H1 (cell line): ENCODE results near the gene DAAM1. TPM values are rescaled to one million over a fixed set of nuclear protein-coding genes. Genes with fewer than 3 reads are reported as not detected.

ENCODE experiments used
- CTCF ChIA-PET: fragments of 300-600 bp; sonication (Branson Sonifier 250); formaldehyde crosslinking; loops from one replicate; lab custom pipeline; 2021; ENCODE audit not compliant: partially characterized antibody; lab: Charles Lee
- POLR2A ChIA-PET: fragments of 300-600 bp; sonication (Branson Sonifier 250); formaldehyde crosslinking; loops from one replicate; lab custom pipeline; 2021; ENCODE audit warnings: inconsistent platforms; ENCODE audit not compliant: partially characterized antibody; lab: Charles Lee
- DNase-seq, 2 experiments: peaks; one replicate each; pipeline versions ENCODE4 v3.0.0 to v3.0.0-alpha.2; 2010 to 2022; ENCODE audit warnings: low spot score in 2 of 2, low read depth in 1 of 2, mixed read lengths in 1 of 2
- FAIRE-seq: peaks from 2 replicates; lab custom pipeline; 2011; peaks lifted over from hg19 to GRCh38; lab: Jason Lieb, UNC
- H2AFZ ChIP-seq: 2 replicates; pipeline ENCODE4 v1.8.1; 2012; ENCODE audit warnings: low read length, inconsistent platforms
- H2AK5ac ChIP-seq: 2 replicates; pipeline ENCODE4 v1.6.1; 2013; ENCODE audit warnings: low read depth, low read length
- H2BK120ac ChIP-seq: replicated peaks from 2 replicates; pipeline ENCODE3; 2013; ENCODE audit warnings: low read depth, low read length, inconsistent platforms
- H2BK12ac ChIP-seq: 2 replicates; pipeline ENCODE4 v1.6.1; 2013; ENCODE audit warnings: low read depth, low read length
- H2BK15ac ChIP-seq: 2 replicates; pipeline ENCODE4 v1.6.1; 2013; ENCODE audit warnings: low read length
- H2BK20ac ChIP-seq: 2 replicates; pipeline ENCODE4 v1.6.1; 2013; ENCODE audit warnings: low read length
- H2BK5ac ChIP-seq: 2 replicates; pipeline ENCODE4 v1.6.1; 2013; ENCODE audit warnings: low read depth, low read length
- H3K14ac ChIP-seq: 2 replicates; pipeline ENCODE4 v1.6.1; 2013; ENCODE audit warnings: inconsistent platforms; ENCODE audit not compliant: insufficient read length
- H3K18ac ChIP-seq: 2 replicates; pipeline ENCODE4 v1.6.1; 2013; ENCODE audit warnings: low read length; ENCODE audit errors: extremely low read depth
- H3K23ac ChIP-seq: 2 replicates; pipeline ENCODE4 v1.6.1; 2013; ENCODE audit warnings: inconsistent platforms; ENCODE audit not compliant: insufficient read length
- H3K23me2 ChIP-seq: 2 replicates; pipeline ENCODE4 v1.6.1; 2013; ENCODE audit warnings: low read depth, low read length
- H3K27ac ChIP-seq: 2 replicates; pipeline ENCODE4 v1.6.1; 2011; ENCODE audit warnings: low read depth, low read length, inconsistent platforms
- H3K27me3 ChIP-seq, 4 experiments: replicated peaks in 1 of 4; 1 replicate in 1 of 4; 2 replicates in 3 of 4; pipeline versions ENCODE4 v1.6.1 to v1.8.1; 2011 to 2013; ENCODE audit warnings: low read length in 3 of 4, mild to moderate bottlenecking in 3 of 4, inconsistent platforms in 2 of 4, mixed read lengths in 2 of 4, moderate library complexity in 1 of 4; ENCODE audit not compliant: control insufficient read depth in 3 of 4, insufficient read depth in 3 of 4; ENCODE audit errors: extremely low read depth in 1 of 4
- H3K36me3 ChIP-seq, 4 experiments: 2 replicates each; pipeline versions ENCODE4 v1.6.1 to v1.8.1; 2011 to 2013; ENCODE audit warnings: mild to moderate bottlenecking in 4 of 4, low read length in 3 of 4, moderate library complexity in 2 of 4, control low read depth in 1 of 4, inconsistent platforms in 1 of 4; ENCODE audit not compliant: insufficient read depth in 4 of 4, control insufficient read depth in 2 of 4
- H3K4ac ChIP-seq: replicated peaks from 2 replicates; pipeline ENCODE3; 2013; ENCODE audit warnings: low read length, low read depth, mixed read lengths, inconsistent platforms; ENCODE audit not compliant: insufficient read length
- H3K4me1 ChIP-seq, 4 experiments: replicated peaks in 1 of 4; 1 replicate in 1 of 4; 2 replicates in 3 of 4; pipeline versions ENCODE4 v1.6.1 to v1.8.1; 2011 to 2013; ENCODE audit warnings: low read length in 3 of 4, inconsistent platforms in 2 of 4, mixed read lengths in 1 of 4; ENCODE audit not compliant: insufficient read depth in 4 of 4, control insufficient read depth in 3 of 4
- H3K4me2 ChIP-seq, 2 experiments: 2 replicates each; pipeline versions ENCODE4 v1.6.1 to v1.8.1; 2011 to 2013; ENCODE audit warnings: low read depth in 2 of 2, low read length in 2 of 2, control low read depth in 1 of 2, inconsistent platforms in 1 of 2, mild to moderate bottlenecking in 1 of 2; ENCODE audit not compliant: insufficient read depth in 1 of 2
- H3K4me3 ChIP-seq, 4 experiments: fragments of 200-600, 300-600 bp in 1 of 4; sonication (generic), shearing (Covaris generic), sonication (Bioruptor Twin) in 1 of 4; 2 replicates each; pipeline versions ENCODE4 v1.5.1 to v1.8.1; 2011 to 2016; ENCODE audit warnings: low read length in 4 of 4, low read depth in 3 of 4, control low read depth in 2 of 4, inconsistent platforms in 2 of 4, mild to moderate bottlenecking in 2 of 4, mixed read lengths in 1 of 4, moderate library complexity in 1 of 4; ENCODE audit not compliant: insufficient read depth in 2 of 4; ENCODE audit errors: extremely low read depth in 1 of 4
- H3K56ac ChIP-seq: replicated peaks from 2 replicates; pipeline ENCODE3; 2013; ENCODE audit warnings: low read depth, mild to moderate bottlenecking, mixed read lengths, low read length, inconsistent platforms; ENCODE audit not compliant: insufficient read length
- H3K79me1 ChIP-seq: 2 replicates; pipeline ENCODE4 v1.6.1; 2013; ENCODE audit warnings: low read depth, low read length, control low read depth
- H3K79me2 ChIP-seq, 2 experiments: 2 replicates each; pipeline versions ENCODE4 v1.6.1 to v1.8.1; 2012 to 2013; ENCODE audit warnings: low read length in 2 of 2, mild to moderate bottlenecking in 2 of 2, inconsistent platforms in 1 of 2; ENCODE audit not compliant: insufficient read depth in 2 of 2, control insufficient read depth in 1 of 2
- H3K9ac ChIP-seq, 4 experiments: replicated peaks in 1 of 4; 1 replicate in 1 of 4; 2 replicates in 3 of 4; pipeline versions ENCODE4 v1.6.1 to v1.8.1; 2011 to 2013; ENCODE audit warnings: low read depth in 3 of 4, low read length in 3 of 4, control low read depth in 2 of 4, mild to moderate bottlenecking in 2 of 4, moderate library complexity in 2 of 4, inconsistent platforms in 1 of 4; ENCODE audit errors: extremely low read depth in 1 of 4
- H3K9me3 ChIP-seq, 2 experiments: 2 replicates each; pipeline versions ENCODE4 v1.6.1 to v1.8.1; 2012 to 2013; ENCODE audit warnings: mild to moderate bottlenecking in 2 of 2, moderate library complexity in 2 of 2, control low read depth in 1 of 2, inconsistent platforms in 1 of 2, low read depth in 1 of 2, low read length in 1 of 2, mixed read lengths in 1 of 2; ENCODE audit not compliant: insufficient read depth in 2 of 2
- H4K20me1 ChIP-seq, 2 experiments: replicated peaks in 1 of 2; 2 replicates each; pipeline versions ENCODE3 to v1.8.1; 2011 to 2013; ENCODE audit warnings: inconsistent platforms in 2 of 2, low read length in 2 of 2, mild to moderate bottlenecking in 1 of 2; ENCODE audit not compliant: insufficient read depth in 2 of 2, control insufficient read depth in 1 of 2
- H4K5ac ChIP-seq: 2 replicates; pipeline ENCODE4 v1.6.1; 2013; ENCODE audit warnings: low read length, low read depth, mixed read lengths, inconsistent platforms; ENCODE audit not compliant: insufficient read length
- H4K8ac ChIP-seq: 2 replicates; pipeline ENCODE4 v1.8.0; 2013; ENCODE audit warnings: mild to moderate bottlenecking, moderate library complexity, low read length, inconsistent platforms; ENCODE audit not compliant: insufficient read depth; ENCODE audit errors: extremely low read depth
- H4K91ac ChIP-seq: replicated peaks from 2 replicates; pipeline ENCODE3; 2013; ENCODE audit warnings: low read length, mixed read lengths, inconsistent platforms; ENCODE audit not compliant: insufficient read length
- CHD1 ChIP-seq: IDR thresholded peaks from 2 replicates; pipeline ENCODE4 v1.6.1; 2012; ENCODE audit warnings: low read depth, low read length, improper control_type of control experiment
- CTBP2 ChIP-seq: IDR thresholded peaks from 2 replicates; pipeline ENCODE4 v1.7.0; 2011; ENCODE audit warnings: borderline replicate concordance, mild to moderate bottlenecking, moderate library complexity, mixed read lengths, low read length; ENCODE audit not compliant: insufficient read depth, insufficient read length
- GTF2F1 ChIP-seq: IDR thresholded peaks from 2 replicates; pipeline ENCODE4 v1.6.1; 2012; ENCODE audit warnings: low read depth, low read length, improper control_type of control experiment, borderline replicate concordance
- KDM4A ChIP-seq: IDR thresholded peaks from one replicate; pipeline ENCODE4 v1.7.1; 2012; ENCODE audit warnings: low read depth, mild to moderate bottlenecking, moderate library complexity, low read length, inconsistent platforms; ENCODE audit not compliant: severe bottlenecking
- NANOG ChIP-seq: IDR thresholded peaks from 2 replicates; pipeline ENCODE4 v1.6.1; 2011; ENCODE audit warnings: low read length, low read depth, mild to moderate bottlenecking, inconsistent platforms; ENCODE audit not compliant: insufficient read depth, poor library complexity, severe bottlenecking
- POLR2A ChIP-seq, 2 experiments: IDR thresholded peaks; 1 replicate in 1 of 2; 2 replicates in 1 of 2; pipeline ENCODE4 v1.6.1; 2011; ENCODE audit warnings: low read depth in 2 of 2, low read length in 2 of 2, mild to moderate bottlenecking in 2 of 2; ENCODE audit errors: control extremely low read depth in 1 of 2
- RAD21 ChIP-seq, 2 experiments: IDR thresholded peaks in 1 of 2; conservative IDR thresholded peaks in 1 of 2; 2 replicates each; pipeline ENCODE4 v1.6.1; 2011; ENCODE audit warnings: low read depth in 2 of 2, low read length in 2 of 2, improper control_type of control experiment in 1 of 2, inconsistent platforms in 1 of 2, mild to moderate bottlenecking in 1 of 2, moderate library complexity in 1 of 2
- RFX5 ChIP-seq: IDR thresholded peaks from 2 replicates; pipeline ENCODE4 v1.6.1; 2011; ENCODE audit warnings: low read depth, low read length, improper control_type of control experiment, borderline replicate concordance
- RNF2 ChIP-seq: fragments of 200-900, 300-1000 bp; sonication (generic); IDR thresholded peaks from 2 replicates; pipeline ENCODE4 v1.7.1; 2016; ENCODE audit warnings: borderline replicate concordance, low read depth, mild to moderate bottlenecking, antibody characterized with exemption, low read length; ENCODE audit not compliant: poor library complexity, severe bottlenecking; ENCODE audit errors: missing control alignments
- SIN3A ChIP-seq, 2 experiments: IDR thresholded peaks in 1 of 2; conservative IDR thresholded peaks in 1 of 2; 2 replicates each; pipeline ENCODE4 v1.6.1; 2011 to 2012; ENCODE audit warnings: low read length in 2 of 2, improper control_type of control experiment in 1 of 2, low read depth in 1 of 2, mild to moderate bottlenecking in 1 of 2
- SIRT6 ChIP-seq: IDR thresholded peaks from one replicate; pipeline ENCODE4 v1.7.1; 2012; ENCODE audit warnings: low read length, inconsistent platforms
- TAF1 ChIP-seq: IDR thresholded peaks from 2 replicates; pipeline ENCODE4 v1.6.1; 2011; ENCODE audit warnings: mild to moderate bottlenecking, low read depth, low read length
- polyA plus RNA-seq, 7 experiments: library from polyadenylated mRNA; depleted of rRNA in 3 of 7; stranded (reverse) in 5 of 7; unstranded in 2 of 7; fragments of >200 nt in 5 of 7; fragments of 200-250 nt in 2 of 7; gene quantifications; 1 replicate in 5 of 7; 2 replicates in 1 of 7; 4 replicates in 1 of 7; pipeline versions ENCODE4 v1.2.1 to v1.2.3, GENCODE V29; 2011 to 2013; ENCODE audit warnings: missing spikeins in 2 of 7, mixed read lengths in 2 of 7
- total RNA-seq: library from RNA; stranded (reverse); fragmentation: NEBNext Ultra II Directional; extraction: Animal tissue kit (Norgen Biotek cat#: 25700); gene quantifications from 2 replicates; pipeline ENCODE4 v1.2.1, GENCODE V29; 2021
- TF ChIP-seq, protein P1 (sequence below): IDR thresholded peaks from 2 replicates; pipeline ENCODE4 v1.6.1; 2012; ENCODE audit warnings: inconsistent platforms

The DAAM1 gene
- total and polyA plus RNA-seq, 2 of the 8 experiments (the other 6 are each of a cell fraction or from before 2014, with no cell fraction given) = 5.0 to 44.9 TPM

DNA sequence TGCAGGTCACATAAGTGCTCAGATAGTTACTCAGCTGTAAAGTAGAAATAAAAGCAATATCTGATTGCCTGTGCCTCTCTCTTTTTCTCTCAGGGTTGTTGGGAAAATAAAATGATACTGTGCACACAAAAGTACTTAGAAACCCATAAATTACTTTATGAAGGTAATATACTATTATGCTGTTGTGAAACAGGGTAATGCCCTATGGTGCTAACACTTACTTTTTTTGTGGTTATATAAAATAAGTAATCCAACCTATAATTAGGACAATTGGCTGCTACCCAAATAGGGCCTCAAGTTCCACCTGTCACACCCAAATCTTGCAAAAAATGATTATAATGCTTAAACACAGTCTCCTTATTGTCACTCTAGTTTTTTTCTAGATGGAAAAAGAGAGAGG lies 50.6 kb downstream of the DAAM1 start:
- no peak overlapping the region for H2BK5ac ChIP-seq
- H2BK15ac ChIP-seq = no peak overlapping the region
- H3K18ac ChIP-seq = no peak overlapping the region
- no peak overlapping the region for H4K91ac ChIP-seq
- DNase-seq (no peak), FAIRE-seq (no peak)
- H4K8ac ChIP-seq = no peak overlapping the region
- H3K79me1 ChIP-seq = no peaks in the 10 kb centered on the region
- H2BK120ac ChIP-seq = no peak overlapping the region
- H3K9ac ChIP-seq = peak overlapping the region in 1 of 4 experiments; percentile 49; a peak in 1 of 7 replicates
- H3K14ac ChIP-seq = no peak overlapping the region
- H4K20me1 ChIP-seq = peaks cover 0 to 2% of the 10 kb centered on the region in 2 experiments
- no peak overlapping the region for H3K4me2 ChIP-seq
- H3K4me1 ChIP-seq = peaks cover 0 to 9% (median 0%) of the 10 kb centered on the region in 4 experiments; a peak in 2 of 7 replicates
- POLR2A ChIA-PET = no interaction called here
- H2AFZ ChIP-seq = no peak overlapping the region
- no peak overlapping the region for H3K4me3 ChIP-seq
- no peak overlapping the region for H3K56ac ChIP-seq
- no peak overlapping the region for H2BK12ac ChIP-seq
- peaks cover 0 to 17% of the 10 kb centered on the region in 2 experiments; a peak in 1 of 4 replicates for H3K79me2 ChIP-seq
- H3K36me3 ChIP-seq = no peaks in the 10 kb centered on the region
- H3K23me2 ChIP-seq = no peaks in the 10 kb centered on the region
- H4K5ac ChIP-seq = no peak overlapping the region
- no peak overlapping the region for H3K27ac ChIP-seq
- H3K4ac ChIP-seq = no peak overlapping the region
- no peak overlapping the region for H2AK5ac ChIP-seq
- no peak overlapping the region for H2BK20ac ChIP-seq
- no peaks in the 10 kb centered on the region for H3K9me3 ChIP-seq
- CTCF ChIA-PET = interaction anchor here (1.2 to 1.4 kb wide), 2 partner anchors 9 to 24 kb away, joined by 3 read pairs; no protein-coding TSS in a partner anchor
- no peaks in the 10 kb centered on the region for H3K27me3 ChIP-seq
- H3K23ac ChIP-seq = no peak overlapping the region
- TF ChIP-seq NANOG (no peak), CHD1 (no peak), RNF2 (no peak), CTBP2 (no peak), POLR2A (IDR thresholded peaks at IDR 0.05; ENCODE audit: control extremely low read depth in 1 of 2, low read depth in 2 of 2, low read length in 2 of 2) (no peak), RFX5 (no peak), SIRT6 (no peak), TAF1 (no peak), GTF2F1 (no peak), RAD21 (IDR thresholded peaks at IDR 0.05 in 1 of 2, conservative IDR thresholded peaks at IDR 0.05 in 1 of 2; ENCODE audit: low read depth in 2 of 2, low read length in 2 of 2) (no peak), SIN3A (conservative IDR thresholded peaks at IDR 0.05 in 1 of 2, IDR thresholded peaks at IDR 0.05 in 1 of 2; ENCODE audit: low read depth in 1 of 2, low read length in 2 of 2) (no peak), KDM4A (no peak)
- TF ChIP-seq, protein P1, sequence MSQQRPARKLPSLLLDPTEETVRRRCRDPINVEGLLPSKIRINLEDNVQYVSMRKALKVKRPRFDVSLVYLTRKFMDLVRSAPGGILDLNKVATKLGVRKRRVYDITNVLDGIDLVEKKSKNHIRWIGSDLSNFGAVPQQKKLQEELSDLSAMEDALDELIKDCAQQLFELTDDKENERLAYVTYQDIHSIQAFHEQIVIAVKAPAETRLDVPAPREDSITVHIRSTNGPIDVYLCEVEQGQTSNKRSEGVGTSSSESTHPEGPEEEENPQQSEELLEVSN = no peak
